ENCODE results near the gene CACNA1A.

DNA sequence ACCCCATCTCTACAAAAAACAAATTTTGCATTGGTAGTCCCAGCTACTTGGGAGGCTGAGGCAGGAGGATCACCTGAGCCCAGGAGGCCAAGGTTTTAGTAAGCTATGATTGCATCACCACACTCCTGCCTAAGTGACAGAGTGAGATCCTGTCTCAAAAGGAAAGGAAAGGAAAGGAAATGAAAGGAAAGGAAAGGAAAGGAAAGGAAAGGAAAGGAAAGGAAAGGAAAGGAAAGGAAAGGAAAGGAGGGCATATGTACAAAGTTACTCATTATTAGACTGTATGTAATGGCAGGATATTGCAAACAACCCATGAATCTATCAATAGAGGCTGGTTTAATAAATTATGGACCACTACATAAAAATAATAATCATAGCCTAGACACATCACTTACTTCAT is 40.8 kb upstream of the CACNA1A start:
- TF ChIP-seq, protein P1, sequence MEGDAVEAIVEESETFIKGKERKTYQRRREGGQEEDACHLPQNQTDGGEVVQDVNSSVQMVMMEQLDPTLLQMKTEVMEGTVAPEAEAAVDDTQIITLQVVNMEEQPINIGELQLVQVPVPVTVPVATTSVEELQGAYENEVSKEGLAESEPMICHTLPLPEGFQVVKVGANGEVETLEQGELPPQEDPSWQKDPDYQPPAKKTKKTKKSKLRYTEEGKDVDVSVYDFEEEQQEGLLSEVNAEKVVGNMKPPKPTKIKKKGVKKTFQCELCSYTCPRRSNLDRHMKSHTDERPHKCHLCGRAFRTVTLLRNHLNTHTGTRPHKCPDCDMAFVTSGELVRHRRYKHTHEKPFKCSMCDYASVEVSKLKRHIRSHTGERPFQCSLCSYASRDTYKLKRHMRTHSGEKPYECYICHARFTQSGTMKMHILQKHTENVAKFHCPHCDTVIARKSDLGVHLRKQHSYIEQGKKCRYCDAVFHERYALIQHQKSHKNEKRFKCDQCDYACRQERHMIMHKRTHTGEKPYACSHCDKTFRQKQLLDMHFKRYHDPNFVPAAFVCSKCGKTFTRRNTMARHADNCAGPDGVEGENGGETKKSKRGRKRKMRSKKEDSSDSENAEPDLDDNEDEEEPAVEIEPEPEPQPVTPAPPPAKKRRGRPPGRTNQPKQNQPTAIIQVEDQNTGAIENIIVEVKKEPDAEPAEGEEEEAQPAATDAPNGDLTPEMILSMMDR (IDR thresholded peaks at IDR 0.05; ENCODE audit: low read length): no peak
- no peak for TF ChIP-seq EZH2 (IDR thresholded peaks at IDR 0.05; ENCODE audit: borderline replicate concordance, low read length)
